ENCODE data around the gene CDH19. TPM values are rescaled to one million over a fixed set of nuclear protein-coding genes. Genes with fewer than 3 reads are reported as not detected.
"Not testable (repeated sequence)": the region's sequence is repeated elsewhere in the genome, so short reads cannot be mapped to it uniquely, and the experiment has no call there.

Gene CDH19
- total RNA-seq, 2 donors from 2014 or later: 0.55 to 3.4 TPM

DNA sequence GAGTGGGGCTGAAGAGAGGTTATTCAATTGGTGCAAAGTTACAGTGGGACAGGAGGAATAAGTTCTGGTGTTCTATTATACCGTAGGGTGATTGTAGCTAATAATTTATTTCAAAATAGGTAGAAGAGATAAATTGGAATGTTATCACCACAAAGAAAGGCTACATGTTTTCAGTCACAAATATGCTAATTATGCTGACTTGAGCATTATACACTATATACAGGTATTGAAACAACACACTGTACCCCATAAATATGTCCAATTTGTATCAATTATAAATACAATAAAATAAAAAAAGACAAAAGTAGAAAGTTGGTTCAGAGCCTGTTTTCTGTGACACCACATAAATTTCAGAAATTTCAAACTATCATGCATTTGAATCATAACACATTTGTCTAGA, 97.7 kb downstream of the CDH19 start:
- H3K27me3 ChIP-seq (replicated peaks; ENCODE audit: insufficient read depth): no peaks in the 10 kb centered on the region
- H3K36me3 ChIP-seq: no peaks in the 10 kb centered on the region
- H3K4me1 ChIP-seq (replicated peaks): no peaks in the 10 kb centered on the region
- H3K9me3 ChIP-seq: no peaks in the 10 kb centered on the region
- H3K27ac ChIP-seq: no peak overlapping the region
- TF ChIP-seq POLR2A (IDR thresholded peaks at IDR 0.05) (no peak), POLR2AphosphoS5 (IDR thresholded peaks at IDR 0.05) (no peak)
- TF ChIP-seq, protein P1, sequence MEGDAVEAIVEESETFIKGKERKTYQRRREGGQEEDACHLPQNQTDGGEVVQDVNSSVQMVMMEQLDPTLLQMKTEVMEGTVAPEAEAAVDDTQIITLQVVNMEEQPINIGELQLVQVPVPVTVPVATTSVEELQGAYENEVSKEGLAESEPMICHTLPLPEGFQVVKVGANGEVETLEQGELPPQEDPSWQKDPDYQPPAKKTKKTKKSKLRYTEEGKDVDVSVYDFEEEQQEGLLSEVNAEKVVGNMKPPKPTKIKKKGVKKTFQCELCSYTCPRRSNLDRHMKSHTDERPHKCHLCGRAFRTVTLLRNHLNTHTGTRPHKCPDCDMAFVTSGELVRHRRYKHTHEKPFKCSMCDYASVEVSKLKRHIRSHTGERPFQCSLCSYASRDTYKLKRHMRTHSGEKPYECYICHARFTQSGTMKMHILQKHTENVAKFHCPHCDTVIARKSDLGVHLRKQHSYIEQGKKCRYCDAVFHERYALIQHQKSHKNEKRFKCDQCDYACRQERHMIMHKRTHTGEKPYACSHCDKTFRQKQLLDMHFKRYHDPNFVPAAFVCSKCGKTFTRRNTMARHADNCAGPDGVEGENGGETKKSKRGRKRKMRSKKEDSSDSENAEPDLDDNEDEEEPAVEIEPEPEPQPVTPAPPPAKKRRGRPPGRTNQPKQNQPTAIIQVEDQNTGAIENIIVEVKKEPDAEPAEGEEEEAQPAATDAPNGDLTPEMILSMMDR (IDR thresholded peaks at IDR 0.05): no peak
- DNase-seq (ENCODE audit: low spot score): no peak
- WGBS: 92% methylated on average over 1 of the region's 1 CpG
- intact Hi-C loops (cut with DNase I): no loop called here
- no peak overlapping the region for H3K4me3 ChIP-seq

DNA sequence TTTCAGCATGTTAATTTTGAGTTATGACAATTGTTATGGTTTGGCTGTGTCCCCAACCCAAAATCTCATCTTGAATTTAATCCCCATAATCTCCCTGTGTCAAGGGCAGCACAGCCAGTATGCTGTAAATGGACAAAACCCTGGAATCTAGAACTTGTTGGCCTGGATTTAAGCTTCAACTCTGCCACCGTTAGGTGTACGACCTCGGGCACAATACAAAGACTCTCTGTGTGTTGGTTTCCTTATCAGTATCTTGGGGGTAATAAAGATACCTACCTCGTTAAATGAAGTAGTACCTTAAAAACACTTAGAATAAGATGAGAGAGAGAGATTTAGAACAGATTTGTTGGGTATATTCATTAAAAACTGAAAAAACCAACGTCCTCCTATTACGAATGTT, 106.5 kb downstream of the CDH19 start:
- Histone ChIP-seq H3K4me1 (replicated peaks) (no peaks in the 10 kb centered on the region), H3K4me3 (no peak overlapping the region), H3K27me3 (replicated peaks; ENCODE audit: insufficient read depth) (no peaks in the 10 kb centered on the region), H3K36me3 (no peaks in the 10 kb centered on the region), H3K27ac (no peak overlapping the region), H3K9me3 (no peaks in the 10 kb centered on the region)
- 53% methylated on average over 6 of the region's 6 CpGs for WGBS
- DNase-seq (ENCODE audit: low spot score): no peak
- TF ChIP-seq POLR2A (IDR thresholded peaks at IDR 0.05): no peak
- no peak for TF ChIP-seq POLR2AphosphoS5 (IDR thresholded peaks at IDR 0.05)
- TF ChIP-seq, protein P1 (IDR thresholded peaks at IDR 0.05): no peak
- intact Hi-C loops (cut with DNase I): no loop called here

DNA sequence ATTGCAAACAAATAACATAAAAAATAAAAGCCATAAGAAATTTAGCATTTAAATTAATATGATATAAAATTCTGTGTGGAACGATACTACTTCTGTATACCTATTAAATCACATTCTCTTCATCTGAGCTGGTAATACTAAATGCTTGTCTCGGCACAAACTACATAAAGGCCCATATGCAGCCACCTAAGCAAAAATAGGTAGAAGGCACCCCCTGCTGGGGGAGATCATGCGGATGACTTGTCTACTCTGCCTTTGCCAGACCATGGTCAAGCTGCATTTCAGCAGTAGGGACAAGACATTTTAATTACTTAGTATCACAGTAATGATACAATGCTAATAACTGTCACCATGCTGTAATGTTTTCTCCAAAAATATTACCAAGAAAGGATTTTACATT, 108.0 kb downstream of the CDH19 start:
- no peak for TF ChIP-seq POLR2AphosphoS5 (IDR thresholded peaks at IDR 0.05)
- TF ChIP-seq, protein P1 (IDR thresholded peaks at IDR 0.05): peak in 3 of 4 experiments; percentile 32 to 63 (median 51)
- no peak overlapping the region for H3K27ac ChIP-seq
- intact Hi-C loops (cut with DNase I): no loop called here
- H3K4me1 ChIP-seq (replicated peaks): no peaks in the 10 kb centered on the region
- no peaks in the 10 kb centered on the region for H3K27me3 ChIP-seq (replicated peaks; ENCODE audit: insufficient read depth)
- no peaks in the 10 kb centered on the region for H3K9me3 ChIP-seq
- no peaks in the 10 kb centered on the region for H3K36me3 ChIP-seq
- DNase-seq (ENCODE audit: low spot score): peak; percentile 51
- 19% methylated on average over 3 of the region's 3 CpGs for WGBS
- no peak overlapping the region for H3K4me3 ChIP-seq

DNA sequence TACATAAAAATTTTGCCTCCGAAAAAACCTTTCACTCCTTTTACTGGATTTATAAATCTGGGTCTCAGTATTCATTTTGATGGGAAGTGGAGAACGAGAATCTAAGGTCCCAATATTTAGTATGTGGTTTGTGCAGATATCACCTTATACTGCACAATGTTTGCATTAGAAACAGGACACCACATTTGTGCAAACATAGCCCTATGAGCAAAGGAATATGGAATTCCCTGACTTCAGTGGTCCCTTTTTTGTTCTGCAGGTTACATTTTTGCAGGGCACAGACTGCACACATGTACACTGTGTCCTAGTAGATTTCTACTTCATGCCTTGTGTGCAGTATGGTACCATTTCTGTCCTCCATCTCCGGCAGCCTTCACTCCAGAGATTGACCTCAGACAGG, 130.0 kb downstream of the CDH19 start:
- no peak overlapping the region for H3K27ac ChIP-seq
- no peaks in the 10 kb centered on the region for H3K36me3 ChIP-seq
- 48% methylated on average over 3 of the region's 3 CpGs for WGBS
- H3K4me1 ChIP-seq (replicated peaks): no peaks in the 10 kb centered on the region
- H3K4me3 ChIP-seq: no peak overlapping the region
- intact Hi-C loops (cut with DNase I): no loop called here
- H3K27me3 ChIP-seq (replicated peaks; ENCODE audit: insufficient read depth): no peaks in the 10 kb centered on the region
- TF ChIP-seq, protein P1 (IDR thresholded peaks at IDR 0.05): no peak
- TF ChIP-seq POLR2AphosphoS5 (IDR thresholded peaks at IDR 0.05) (no peak), POLR2A (IDR thresholded peaks at IDR 0.05) (no peak)
- DNase-seq (ENCODE audit: low spot score): no peak
- H3K9me3 ChIP-seq: no peaks in the 10 kb centered on the region

DNA sequence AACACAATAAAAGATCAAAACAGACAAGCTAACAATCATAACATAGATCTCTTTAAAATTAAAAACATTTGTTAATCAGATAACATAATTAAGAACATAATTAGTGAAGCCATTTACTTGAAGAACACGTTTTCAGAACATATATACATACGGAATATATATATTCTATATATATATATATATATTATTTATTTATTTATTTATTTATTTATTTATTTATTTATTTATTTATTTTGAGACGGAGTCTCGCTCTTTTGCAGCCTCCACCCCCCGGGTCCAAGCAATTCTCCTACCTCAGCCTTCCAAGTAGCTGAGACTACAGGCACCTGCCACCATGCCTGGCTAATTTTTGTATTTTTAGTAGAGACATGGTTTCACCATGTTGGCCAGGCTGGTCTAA, 137.7 kb downstream of the CDH19 start:
- H3K4me3 ChIP-seq; intact Hi-C loops (cut with DNase I); H3K27ac ChIP-seq; H3K36me3 ChIP-seq; H3K27me3 ChIP-seq (replicated peaks; ENCODE audit: insufficient read depth); DNase-seq (ENCODE audit: low spot score); H3K4me1 ChIP-seq (replicated peaks); H3K9me3 ChIP-seq: not testable (repeated sequence)
- 86% methylated on average over 5 of the region's 5 CpGs for WGBS
